SK-N-SH (cell line): ENCODE results near the gene ATP1A4. TPM values are rescaled to one million over a fixed set of nuclear protein-coding genes. Genes with fewer than 3 reads are reported as not detected.

Source experiments
- CTCF ChIA-PET: fragments of 300-600, 350-600 bp; formaldehyde crosslinking; extraction: SDS; loops from one replicate; lab custom pipeline; 2021; lab: Yijun Ruan, JAX
- POLR2A ChIA-PET: fragments of 350-600 bp; sonication (Branson Sonifier 250); formaldehyde crosslinking; extraction: SDS; loops from one replicate; lab custom pipeline; 2020; ENCODE audit warnings: antibody characterized with exemption, inconsistent platforms; lab: Yijun Ruan, JAX
- DNase-seq: peaks from one replicate; pipeline ENCODE4 v3.0.0; 2012
- H2AFZ ChIP-seq: fragments of 200-600 bp; sonication (generic); 2 replicates; pipeline ENCODE4 v1.8.1; 2016; ENCODE audit warnings: antibody characterized with exemption, mild to moderate bottlenecking, low read depth
- H3F3A ChIP-seq: fragments of 200-600 bp; sonication (generic); replicated peaks from 2 replicates; pipeline ENCODE3; 2016; ENCODE audit warnings: antibody characterized with exemption, mild to moderate bottlenecking; ENCODE audit not compliant: insufficient read depth
- H3K27ac ChIP-seq, 2 experiments: fragments of 200-500 bp in 1 of 2; fragments of 200-600 bp in 1 of 2; sonication (Bioruptor generic) in 1 of 2; sonication (generic), shearing (Covaris generic) in 1 of 2; 2 replicates each; pipeline versions ENCODE4 v1.5.1 to v1.6.1; 2014 to 2016; ENCODE audit warnings: low read depth in 2 of 2, inconsistent platforms in 1 of 2, low read length in 1 of 2, mild to moderate bottlenecking in 1 of 2, mixed read lengths in 1 of 2
- H3K27me3 ChIP-seq: fragments of 200-600 bp; sonication (generic), shearing (Covaris generic); 2 replicates; pipeline ENCODE4 v1.6.1; 2016; ENCODE audit warnings: mixed run types; ENCODE audit not compliant: insufficient read depth
- H3K36me3 ChIP-seq, 2 experiments: fragments of 200-500 bp in 1 of 2; fragments of 200-600 bp in 1 of 2; sonication (Bioruptor generic) in 1 of 2; sonication (generic) in 1 of 2; replicated peaks in 1 of 2; 2 replicates each; pipeline versions ENCODE3 to v1.5.1; 2014 to 2016; ENCODE audit warnings: low read length in 1 of 2, mild to moderate bottlenecking in 1 of 2; ENCODE audit not compliant: insufficient read depth in 2 of 2, control insufficient read depth in 1 of 2
- H3K4me1 ChIP-seq, 2 experiments: fragments of 200-500 bp in 1 of 2; fragments of 200-600 bp in 1 of 2; sonication (Bioruptor generic) in 1 of 2; sonication (generic), shearing (Covaris generic) in 1 of 2; 2 replicates each; pipeline versions ENCODE4 v1.5.1 to v1.6.1; 2014 to 2016; ENCODE audit warnings: low read depth in 1 of 2, low read length in 1 of 2, mixed run types in 1 of 2; ENCODE audit not compliant: insufficient read depth in 2 of 2, control insufficient read depth in 1 of 2
- H3K4me2 ChIP-seq: fragments of 200-600 bp; sonication (generic), shearing (Covaris generic); 2 replicates; pipeline ENCODE4 v1.6.1; 2017; ENCODE audit warnings: mixed run types
- H3K4me3 ChIP-seq, 2 experiments: fragments of 200-500 bp in 1 of 2; fragments of 200-600 bp in 1 of 2; sonication (Bioruptor generic) in 1 of 2; sonication (generic), shearing (Covaris generic) in 1 of 2; 2 replicates each; pipeline versions ENCODE4 v1.5.1 to v1.8.1; 2014 to 2016; ENCODE audit warnings: low read depth in 2 of 2, inconsistent platforms in 1 of 2, low read length in 1 of 2, mild to moderate bottlenecking in 1 of 2, mixed read lengths in 1 of 2, moderate library complexity in 1 of 2
- H3K79me2 ChIP-seq: fragments of 200-600 bp; sonication (generic); 2 replicates; pipeline ENCODE4 v1.8.1; 2017; ENCODE audit warnings: mild to moderate bottlenecking; ENCODE audit not compliant: insufficient read depth
- H3K9ac ChIP-seq: fragments of 200-600 bp; sonication (generic); 2 replicates; pipeline ENCODE4 v1.6.1; 2017; ENCODE audit warnings: mixed run types
- H3K9me2 ChIP-seq: fragments of 200-600 bp; sonication (generic); 2 replicates; pipeline ENCODE4 v1.6.1; 2017; ENCODE audit warnings: mixed run types
- H3K9me3 ChIP-seq: fragments of 200-600 bp; sonication (generic); 2 replicates; pipeline ENCODE4 v1.6.1; 2017; ENCODE audit warnings: mixed run types, mild to moderate bottlenecking, moderate library complexity
- H4K20me1 ChIP-seq: fragments of 200-600 bp; sonication (generic); 2 replicates; pipeline ENCODE4 v1.6.1; 2017; ENCODE audit warnings: mild to moderate bottlenecking, mixed run types; ENCODE audit not compliant: insufficient read depth
- ELF1 ChIP-seq: IDR thresholded peaks from 2 replicates; pipeline ENCODE4 v1.4.0; 2012
- FOSL2 ChIP-seq: IDR thresholded peaks from 2 replicates; pipeline ENCODE4 v1.4.0; 2012; ENCODE audit warnings: low read depth, mild to moderate bottlenecking, moderate library complexity, borderline replicate concordance
- GABPA ChIP-seq: IDR thresholded peaks from 2 replicates; pipeline ENCODE4 v1.4.0; 2012; ENCODE audit warnings: low read depth, mild to moderate bottlenecking
- GATA2 ChIP-seq: sonication (generic); formaldehyde crosslinking; IDR thresholded peaks from 2 replicates; pipeline ENCODE4 v1.5.0; 2020; ENCODE audit warnings: mild to moderate bottlenecking, missing genetic modification reagents
- JUND ChIP-seq: IDR thresholded peaks from 2 replicates; pipeline ENCODE4 v1.4.0; 2012
- NFIC ChIP-seq: IDR thresholded peaks from 2 replicates; pipeline ENCODE4 v1.4.0; 2012; ENCODE audit warnings: borderline replicate concordance
- NRF1 ChIP-seq: IDR thresholded peaks from 2 replicates; pipeline ENCODE4 v1.6.1; 2012; ENCODE audit warnings: low read depth, mild to moderate bottlenecking, low read length
- POLR2AphosphoS5 ChIP-seq: IDR thresholded peaks from 2 replicates; pipeline ENCODE4 v1.6.1; 2012; ENCODE audit warnings: low read depth, low read length
- RCOR1 ChIP-seq: fragments of 150-350 bp; IDR thresholded peaks from 2 replicates; pipeline ENCODE4 v1.6.1; 2017; ENCODE audit warnings: antibody characterized with exemption, low read length
- RFX5 ChIP-seq: IDR thresholded peaks from 2 replicates; pipeline ENCODE4 v1.6.1; 2012; ENCODE audit warnings: mild to moderate bottlenecking, improper control_type of control experiment, low read length
- RXRA ChIP-seq: IDR thresholded peaks from 2 replicates; pipeline ENCODE4 v1.4.0; 2012; ENCODE audit warnings: low read depth, mild to moderate bottlenecking, borderline replicate concordance
- SMC3 ChIP-seq: IDR thresholded peaks from 2 replicates; pipeline ENCODE4 v1.6.1; 2012; ENCODE audit warnings: low read depth, low read length, improper control_type of control experiment
- TEAD4 ChIP-seq: IDR thresholded peaks from 2 replicates; pipeline ENCODE4 v1.4.0; 2012; ENCODE audit warnings: mild to moderate bottlenecking, borderline replicate concordance; ENCODE audit not compliant: insufficient read depth
- YY1 ChIP-seq: IDR thresholded peaks from 2 replicates; pipeline ENCODE4 v1.4.0; 2012; ENCODE audit warnings: low read depth, mild to moderate bottlenecking
- WGBS: methylation state at CpG from one replicate; pipeline ENCODE4 v1.1.6; 2017; ENCODE audit warnings: low lambda C conversion rate; 5-methylcytosine and 5-hydroxymethylcytosine counted together
- polyA plus RNA-seq, 3 experiments: library from polyadenylated mRNA; depleted of rRNA; stranded (reverse); fragments of >200 nt; gene quantifications; 2 replicates each; pipeline ENCODE4 v1.2.3, GENCODE V29; 2012
- TF ChIP-seq, protein P1 (sequence below): IDR thresholded peaks from 2 replicates; pipeline ENCODE4 v1.6.1; 2012; ENCODE audit warnings: mild to moderate bottlenecking, low read depth, low read length, moderate library complexity
- TF ChIP-seq, protein P2 (sequence below): fragments of 150-350 bp; IDR thresholded peaks from 2 replicates; pipeline ENCODE4 v1.6.1; 2016; ENCODE audit warnings: mild to moderate bottlenecking, low read depth, low read length
- TF ChIP-seq, protein P3 (sequence below): IDR thresholded peaks from 2 replicates; pipeline ENCODE4 v1.4.0; 2012; ENCODE audit warnings: low read depth
- TF ChIP-seq, protein P4 (sequence below): IDR thresholded peaks from 2 replicates; pipeline ENCODE4; 2012

ATP1A4 gene
- polyA plus RNA-seq, 1 of the 3 experiments (the other 2 are of a cell fraction), result not detected

DNA sequence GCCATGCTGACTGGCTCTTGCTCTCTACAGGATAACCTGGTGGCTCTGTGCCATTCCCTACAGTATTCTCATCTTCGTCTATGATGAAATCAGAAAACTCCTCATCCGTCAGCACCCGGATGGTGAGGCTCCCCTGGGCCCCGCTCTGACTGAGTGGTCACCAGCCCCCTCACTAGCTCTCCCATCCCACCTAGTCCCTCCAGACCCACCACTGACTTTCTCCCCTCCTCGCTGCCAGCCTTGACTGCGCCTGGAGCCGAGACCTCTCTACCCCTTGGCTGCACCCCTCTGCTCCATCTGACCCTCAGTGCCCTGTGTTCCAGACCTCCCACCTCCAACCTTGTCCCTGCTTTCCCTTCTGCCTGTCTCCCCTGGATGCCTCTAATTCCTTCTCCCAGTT is 34.8 kb downstream of the ATP1A4 start (continued):
- TF ChIP-seq, protein P1, sequence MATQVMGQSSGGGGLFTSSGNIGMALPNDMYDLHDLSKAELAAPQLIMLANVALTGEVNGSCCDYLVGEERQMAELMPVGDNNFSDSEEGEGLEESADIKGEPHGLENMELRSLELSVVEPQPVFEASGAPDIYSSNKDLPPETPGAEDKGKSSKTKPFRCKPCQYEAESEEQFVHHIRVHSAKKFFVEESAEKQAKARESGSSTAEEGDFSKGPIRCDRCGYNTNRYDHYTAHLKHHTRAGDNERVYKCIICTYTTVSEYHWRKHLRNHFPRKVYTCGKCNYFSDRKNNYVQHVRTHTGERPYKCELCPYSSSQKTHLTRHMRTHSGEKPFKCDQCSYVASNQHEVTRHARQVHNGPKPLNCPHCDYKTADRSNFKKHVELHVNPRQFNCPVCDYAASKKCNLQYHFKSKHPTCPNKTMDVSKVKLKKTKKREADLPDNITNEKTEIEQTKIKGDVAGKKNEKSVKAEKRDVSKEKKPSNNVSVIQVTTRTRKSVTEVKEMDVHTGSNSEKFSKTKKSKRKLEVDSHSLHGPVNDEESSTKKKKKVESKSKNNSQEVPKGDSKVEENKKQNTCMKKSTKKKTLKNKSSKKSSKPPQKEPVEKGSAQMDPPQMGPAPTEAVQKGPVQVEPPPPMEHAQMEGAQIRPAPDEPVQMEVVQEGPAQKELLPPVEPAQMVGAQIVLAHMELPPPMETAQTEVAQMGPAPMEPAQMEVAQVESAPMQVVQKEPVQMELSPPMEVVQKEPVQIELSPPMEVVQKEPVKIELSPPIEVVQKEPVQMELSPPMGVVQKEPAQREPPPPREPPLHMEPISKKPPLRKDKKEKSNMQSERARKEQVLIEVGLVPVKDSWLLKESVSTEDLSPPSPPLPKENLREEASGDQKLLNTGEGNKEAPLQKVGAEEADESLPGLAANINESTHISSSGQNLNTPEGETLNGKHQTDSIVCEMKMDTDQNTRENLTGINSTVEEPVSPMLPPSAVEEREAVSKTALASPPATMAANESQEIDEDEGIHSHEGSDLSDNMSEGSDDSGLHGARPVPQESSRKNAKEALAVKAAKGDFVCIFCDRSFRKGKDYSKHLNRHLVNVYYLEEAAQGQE, result no peak
- TF ChIP-seq NFIC (no peak), YY1 (no peak), RXRA (no peak), RFX5 (no peak), TEAD4 (no peak), RCOR1 (no peak)

DNA sequence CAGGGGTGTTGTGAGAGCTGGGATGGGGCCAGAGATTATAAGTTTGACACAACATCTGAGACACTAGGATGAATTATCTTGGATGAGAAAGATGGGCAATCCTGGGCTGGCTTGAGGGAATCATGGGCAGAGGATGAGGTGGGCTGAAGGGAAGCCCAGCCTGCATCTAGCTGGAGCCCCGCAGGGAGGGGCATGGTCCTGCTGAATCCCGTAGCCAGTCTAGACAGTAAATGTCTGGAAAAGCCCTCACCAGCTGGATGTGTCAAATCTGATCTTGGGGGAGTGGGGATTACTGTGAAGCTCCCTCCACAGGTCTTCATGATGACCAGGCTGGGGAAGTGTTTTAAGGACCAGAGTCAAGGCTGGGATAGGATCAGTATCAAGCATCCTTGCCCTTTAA is 35.3 kb downstream of the ATP1A4 start:
- Histone ChIP-seq H4K20me1 (no peaks in the 10 kb centered on the region), H3K79me2 (no peaks in the 10 kb centered on the region), H3K4me3 (no peak overlapping the region), H3K36me3 (no peaks in the 10 kb centered on the region), H3K27ac (no peak overlapping the region), H3K4me1 (peaks cover 0 to 3% of the 10 kb centered on the region in 2 experiments; a peak in 1 of 4 replicates), H2AFZ (no peak overlapping the region), H3K9ac (no peak overlapping the region), H3K27me3 (no peaks in the 10 kb centered on the region), H3K4me2 (no peak overlapping the region), H3K9me3 (no peaks in the 10 kb centered on the region), H3F3A (no peaks in the 10 kb centered on the region)
- WGBS, result 60% methylated on average over 2 of the region's 2 CpGs
- CTCF ChIA-PET, result interaction anchor here (0.9 to 7.5 kb wide), 3 partner anchors 24 to 189 kb away, joined by 3 to 293 read pairs (median 3); no protein-coding TSS in a partner anchor
- POLR2A ChIA-PET, result no interaction called here
- TF ChIP-seq RFX5, result no peak
- TF ChIP-seq JUND, result no peak
- no peak for TF ChIP-seq RCOR1
- no peak for TF ChIP-seq TEAD4
- TF ChIP-seq, protein P2, sequence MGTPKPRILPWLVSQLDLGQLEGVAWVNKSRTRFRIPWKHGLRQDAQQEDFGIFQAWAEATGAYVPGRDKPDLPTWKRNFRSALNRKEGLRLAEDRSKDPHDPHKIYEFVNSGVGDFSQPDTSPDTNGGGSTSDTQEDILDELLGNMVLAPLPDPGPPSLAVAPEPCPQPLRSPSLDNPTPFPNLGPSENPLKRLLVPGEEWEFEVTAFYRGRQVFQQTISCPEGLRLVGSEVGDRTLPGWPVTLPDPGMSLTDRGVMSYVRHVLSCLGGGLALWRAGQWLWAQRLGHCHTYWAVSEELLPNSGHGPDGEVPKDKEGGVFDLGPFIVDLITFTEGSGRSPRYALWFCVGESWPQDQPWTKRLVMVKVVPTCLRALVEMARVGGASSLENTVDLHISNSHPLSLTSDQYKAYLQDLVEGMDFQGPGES, result no peak
- TF ChIP-seq SMC3, result no peak
- no peak for TF ChIP-seq RXRA
- TF ChIP-seq, protein P1, result no peak
- TF ChIP-seq GATA2 (CRISPR knock-in tag), result no peak
- TF ChIP-seq, protein P3, sequence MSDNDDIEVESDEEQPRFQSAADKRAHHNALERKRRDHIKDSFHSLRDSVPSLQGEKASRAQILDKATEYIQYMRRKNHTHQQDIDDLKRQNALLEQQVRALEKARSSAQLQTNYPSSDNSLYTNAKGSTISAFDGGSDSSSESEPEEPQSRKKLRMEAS, result no peak
- no peak for TF ChIP-seq GABPA
- TF ChIP-seq, protein P4, sequence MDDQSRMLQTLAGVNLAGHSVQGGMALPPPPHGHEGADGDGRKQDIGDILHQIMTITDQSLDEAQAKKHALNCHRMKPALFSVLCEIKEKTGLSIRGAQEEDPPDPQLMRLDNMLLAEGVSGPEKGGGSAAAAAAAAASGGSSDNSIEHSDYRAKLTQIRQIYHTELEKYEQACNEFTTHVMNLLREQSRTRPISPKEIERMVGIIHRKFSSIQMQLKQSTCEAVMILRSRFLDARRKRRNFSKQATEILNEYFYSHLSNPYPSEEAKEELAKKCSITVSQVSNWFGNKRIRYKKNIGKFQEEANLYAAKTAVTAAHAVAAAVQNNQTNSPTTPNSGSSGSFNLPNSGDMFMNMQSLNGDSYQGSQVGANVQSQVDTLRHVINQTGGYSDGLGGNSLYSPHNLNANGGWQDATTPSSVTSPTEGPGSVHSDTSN, result no peak
- TF ChIP-seq FOSL2, result no peak
- TF ChIP-seq POLR2AphosphoS5, result no peak
- no peak for TF ChIP-seq ELF1
- TF ChIP-seq NFIC, result no peak
- no peak for TF ChIP-seq NRF1
- TF ChIP-seq, all 33 proteins: peak for 0
- no peak for DNase-seq
- H3K9me2 ChIP-seq, result no peaks in the 10 kb centered on the region
